Measurements from ENCODE around the gene PPOX.

The PPOX gene

DNA sequence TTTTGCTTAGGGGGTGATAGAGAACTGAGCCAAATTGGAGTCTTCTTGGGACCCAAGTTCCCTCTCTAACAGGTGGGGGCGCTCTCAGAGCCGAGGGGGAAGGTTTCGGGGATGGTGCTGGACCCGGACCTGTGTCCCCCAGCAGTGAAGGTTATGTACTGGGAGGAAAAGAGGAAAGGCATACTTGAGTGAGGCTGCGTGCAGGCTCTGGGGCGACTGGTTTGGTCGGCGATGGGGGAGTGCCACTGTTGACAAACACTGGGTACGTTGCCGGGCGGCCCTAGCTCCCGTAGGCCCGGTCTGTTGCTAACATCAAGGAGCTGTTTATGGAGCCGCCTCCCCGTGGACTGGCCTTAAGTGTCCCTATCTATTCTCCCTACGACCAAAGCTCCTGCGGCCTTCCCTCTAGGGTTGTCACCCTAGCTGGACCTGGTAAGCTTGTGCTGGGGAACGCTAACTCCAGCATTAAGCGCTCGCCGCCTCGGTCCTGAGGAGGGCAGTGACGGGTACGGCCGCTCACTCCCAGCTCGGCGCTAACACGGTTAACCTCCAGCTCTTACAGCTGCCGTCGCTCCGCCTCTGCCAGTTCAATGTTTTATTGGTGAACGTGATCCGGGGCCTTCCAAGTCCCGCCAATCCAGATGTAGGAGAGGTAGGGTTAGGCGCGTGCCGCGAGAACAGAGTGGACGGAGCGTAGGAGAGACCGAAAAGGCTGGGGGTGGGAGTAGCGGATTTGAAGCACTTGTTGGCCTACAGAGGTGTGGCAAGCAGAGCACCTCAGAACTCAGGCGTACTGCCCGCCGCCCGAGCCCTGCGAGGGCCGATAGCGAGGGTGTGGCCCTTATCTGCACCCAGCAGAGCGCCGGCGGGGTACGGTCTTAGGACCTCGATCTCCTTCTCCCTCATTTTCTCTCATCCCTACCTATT, at the start of gene PPOX:
Gene PPOX, plus strand, starts transcription at position 685 of the 927 bp plus-strand sequence. CDS start 422 bp downstream, outside the sequence.
- DNase-seq (ENCODE audit: low read depth): peak; percentile 92

DNA sequence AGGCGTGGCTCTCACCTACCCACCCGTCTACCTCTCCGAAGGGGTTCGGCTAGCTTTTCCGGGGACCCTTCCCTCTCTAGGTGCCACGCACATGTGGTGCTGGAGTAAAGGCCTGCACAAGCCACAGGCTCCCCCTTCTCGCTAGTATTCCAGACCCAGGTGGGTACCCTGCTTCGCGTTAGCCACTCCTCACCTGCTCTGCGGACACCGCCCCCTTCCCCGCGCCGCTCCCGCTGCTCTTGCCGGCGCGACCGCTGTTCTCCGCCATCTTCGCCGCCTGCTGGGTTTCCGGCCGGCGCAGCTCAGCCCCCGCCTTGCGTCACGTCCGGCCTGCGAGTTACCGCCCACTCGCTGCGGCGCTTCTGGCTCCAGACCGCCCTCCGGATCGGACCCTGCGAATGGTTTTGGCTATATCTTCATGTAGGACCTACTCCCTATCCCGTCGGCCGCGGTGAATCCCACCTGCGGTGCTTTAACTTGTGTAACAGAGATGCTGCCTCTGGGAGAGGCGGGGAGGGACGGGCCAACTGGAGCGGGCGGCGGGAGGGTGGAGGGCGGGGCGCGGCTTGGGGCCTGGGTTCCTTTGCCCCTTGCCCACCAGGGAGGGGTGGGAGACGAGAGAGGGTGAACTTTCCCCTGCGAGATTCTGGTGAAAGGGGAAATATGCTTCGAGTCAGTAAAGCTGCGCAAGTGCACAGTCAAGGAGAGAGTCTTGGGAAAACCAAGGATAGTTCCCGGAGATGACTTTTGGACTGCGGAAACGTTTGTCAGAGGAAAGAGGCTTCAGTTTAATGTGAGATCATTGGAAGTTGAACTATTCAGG, 48.3 kb upstream of the PPOX start, which contains the start of the genes NIT1 and PFDN2:
Gene NIT1, plus strand, starts transcription at position 347 of the 823 bp plus-strand sequence. Its CDS starts 72 bp downstream, at position 419.
Gene PFDN2, minus strand, starts transcription at position 279 of the 823 bp plus-strand sequence. Its CDS starts 11 bp downstream, at position 268.
- peak; percentile 77 for DNase-seq (ENCODE audit: low read depth)

DNA sequence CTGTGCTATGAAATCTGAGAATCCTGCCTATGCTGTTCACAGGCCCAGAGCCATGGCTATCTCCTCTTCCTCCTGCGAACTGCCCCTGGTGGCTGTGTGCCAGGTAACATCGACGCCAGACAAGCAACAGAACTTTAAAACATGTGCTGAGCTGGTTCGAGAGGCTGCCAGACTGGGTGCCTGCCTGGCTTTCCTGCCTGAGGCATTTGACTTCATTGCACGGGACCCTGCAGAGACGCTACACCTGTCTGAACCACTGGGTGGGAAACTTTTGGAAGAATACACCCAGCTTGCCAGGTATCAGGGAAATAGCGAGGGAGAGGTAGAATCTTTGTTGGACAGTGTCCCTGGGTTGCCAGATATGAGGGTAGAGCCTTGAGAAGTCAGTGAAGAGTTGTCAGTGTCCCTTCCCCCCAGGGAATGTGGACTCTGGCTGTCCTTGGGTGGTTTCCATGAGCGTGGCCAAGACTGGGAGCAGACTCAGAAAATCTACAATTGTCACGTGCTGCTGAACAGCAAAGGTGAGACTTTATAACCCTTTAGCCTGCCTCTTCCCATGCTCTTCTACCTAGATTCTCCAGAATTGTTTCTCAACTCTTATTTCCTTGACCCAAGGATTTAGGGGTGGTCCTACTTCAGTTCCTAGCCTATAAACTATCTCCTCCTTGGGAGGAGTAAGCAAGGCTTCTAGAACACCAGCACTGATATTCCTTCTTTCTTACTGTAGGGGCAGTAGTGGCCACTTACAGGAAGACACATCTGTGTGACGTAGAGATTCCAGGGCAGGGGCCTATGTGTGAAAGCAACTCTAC, 46.9 kb upstream of the PPOX start:
- DNase-seq (ENCODE audit: low read depth): peak; percentile 39

DNA sequence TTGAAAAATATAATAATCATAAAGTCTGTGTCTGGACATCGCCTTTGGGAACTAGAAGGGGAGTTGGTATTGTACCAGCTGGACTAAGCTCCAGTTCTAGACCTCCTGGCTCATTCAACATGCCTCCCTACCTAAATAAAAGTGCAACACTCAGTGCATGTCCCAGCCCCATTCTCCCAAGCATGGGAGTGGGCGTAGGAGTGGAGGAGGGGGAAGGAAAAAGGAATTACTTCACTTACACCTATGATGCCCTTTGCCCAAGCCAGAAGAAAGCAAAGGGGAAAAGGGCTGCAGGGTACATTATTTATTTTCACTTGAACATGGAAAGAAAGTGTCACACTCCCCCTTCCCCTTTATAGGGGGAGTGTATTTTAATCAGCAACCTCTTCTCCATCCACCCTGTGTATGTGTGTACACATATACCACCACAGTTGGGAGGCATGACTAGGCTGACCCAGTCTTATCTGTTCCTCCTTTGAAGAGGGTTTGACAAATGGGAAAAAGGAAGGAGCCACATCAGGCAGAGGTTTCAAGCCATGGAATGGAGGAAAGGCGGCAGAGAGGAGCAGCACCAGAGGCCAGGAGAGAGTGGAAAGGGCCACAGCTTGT, 45.1 kb upstream of the PPOX start:
- no peak for DNase-seq (ENCODE audit: low read depth)

DNA sequence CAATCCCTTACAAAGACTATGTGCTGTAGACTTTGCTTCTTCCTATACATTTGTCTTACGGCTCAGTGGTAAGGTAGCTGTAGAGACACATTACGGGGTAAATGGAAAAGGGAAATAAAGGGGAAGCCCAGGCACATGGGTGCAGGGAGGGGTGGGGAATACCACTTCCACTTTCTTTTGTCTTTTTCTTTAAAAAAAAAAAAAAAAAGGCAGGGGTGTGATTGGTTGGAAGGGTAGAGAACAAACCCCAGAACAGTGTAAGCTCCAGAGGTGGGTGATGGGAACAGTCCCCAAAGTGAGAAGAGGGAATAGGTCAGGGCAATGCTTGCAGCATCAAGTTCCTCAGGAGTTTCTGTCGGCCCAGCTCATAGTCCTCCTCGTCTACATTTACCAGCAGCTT, 44.4 kb upstream of the PPOX start:
- no peak for DNase-seq (ENCODE audit: low read depth)

DNA sequence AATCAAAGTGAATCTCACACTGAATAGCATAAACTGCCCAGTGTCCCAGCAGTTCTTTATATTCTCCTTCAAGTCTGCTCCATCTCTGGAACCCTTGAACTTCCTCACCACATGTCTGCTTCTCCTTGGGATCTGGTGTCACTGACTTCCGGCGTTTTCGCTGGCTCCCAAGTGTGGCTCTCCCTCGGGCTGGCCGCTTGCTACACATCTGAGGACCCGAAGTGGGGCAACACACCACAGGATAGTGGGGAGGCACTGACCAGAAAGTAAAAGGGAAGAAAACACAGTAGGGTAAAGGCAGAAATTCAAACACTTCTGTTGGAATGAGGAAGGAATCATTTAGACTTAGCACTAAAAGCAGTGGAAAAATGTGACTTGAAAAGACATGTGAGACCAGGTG, 43.3 kb upstream of the PPOX start:
- DNase-seq (ENCODE audit: low read depth): no peak

DNA sequence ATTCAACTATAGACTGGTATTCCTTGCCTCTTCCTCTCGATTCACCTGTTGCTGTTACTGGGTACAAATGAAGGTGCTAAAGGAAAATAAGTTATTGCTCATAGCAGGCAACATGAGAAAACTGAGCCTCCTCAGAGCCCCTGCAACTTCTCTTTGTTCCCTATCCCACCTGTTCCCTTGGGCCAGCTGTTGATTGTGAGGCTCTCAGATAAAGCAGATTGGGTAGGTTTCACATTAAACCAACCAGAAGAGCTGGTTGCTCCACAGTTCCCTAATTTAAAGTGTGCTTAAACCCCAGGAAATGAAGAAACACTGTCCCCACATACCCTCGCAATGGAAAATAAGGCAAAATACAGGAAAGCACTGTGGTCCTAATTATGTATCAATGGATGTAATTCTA, 38.6 kb upstream of the PPOX start:
- DNase-seq (ENCODE audit: low read depth): no peak

DNA sequence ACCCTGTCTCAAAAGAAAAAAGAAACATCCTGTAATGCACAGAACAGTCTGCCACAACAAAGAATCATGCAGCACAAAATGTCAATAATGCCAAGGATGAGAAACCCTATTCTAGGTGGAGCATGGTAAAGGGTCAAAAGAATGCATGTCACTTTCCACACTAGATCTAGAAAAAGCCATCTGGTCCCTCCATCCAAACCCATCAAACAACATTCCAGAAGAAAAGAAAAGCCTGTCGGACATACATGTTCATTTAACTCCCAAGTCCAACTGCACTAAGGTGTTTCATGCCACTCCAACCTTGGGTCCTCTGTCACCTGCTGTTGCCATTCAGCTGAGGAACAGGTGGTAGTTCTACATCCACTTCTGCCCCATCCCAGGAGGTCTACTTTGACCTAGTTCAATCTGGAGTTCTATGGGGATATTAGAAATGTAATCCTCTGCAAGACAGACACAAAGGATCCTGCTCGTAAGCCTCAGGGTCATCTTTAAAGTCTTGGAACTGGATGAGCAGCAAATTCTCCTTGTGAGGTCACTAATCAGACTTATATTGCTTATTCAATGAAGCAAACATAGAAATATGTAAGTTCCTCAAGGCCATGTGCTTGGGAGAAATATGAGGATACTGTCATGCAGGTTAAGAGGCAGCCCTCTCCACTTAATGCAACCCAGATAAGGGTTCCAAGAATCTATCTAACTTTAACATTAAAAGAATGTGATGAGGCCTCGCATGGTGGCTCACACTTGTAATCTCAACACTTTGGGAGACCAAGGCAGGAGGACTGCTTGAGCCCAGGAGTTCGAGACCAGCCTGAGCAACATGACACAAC, 37.4 kb upstream of the PPOX start:
- DNase-seq (ENCODE audit: low read depth): no peak

DNA sequence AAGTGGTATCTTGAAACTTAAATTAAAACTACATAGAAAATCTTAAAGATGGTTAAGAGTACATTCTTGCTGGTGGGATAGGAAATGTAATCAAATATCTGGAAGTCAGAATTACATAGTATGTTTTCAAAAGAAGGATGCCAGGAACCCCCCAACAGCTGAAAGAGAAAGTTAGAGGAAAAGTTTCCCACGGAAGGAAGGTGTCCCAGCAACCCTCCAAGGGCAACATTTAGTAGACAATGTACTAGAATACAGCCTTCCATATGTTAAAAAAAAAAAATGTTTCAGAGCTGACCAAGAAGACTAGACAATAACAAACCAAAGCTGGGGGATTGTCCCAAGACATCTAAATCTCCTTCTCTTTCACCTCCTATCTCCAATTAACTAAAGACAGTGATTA, 36.0 kb upstream of the PPOX start:
- no peak for DNase-seq (ENCODE audit: low read depth)

DNA sequence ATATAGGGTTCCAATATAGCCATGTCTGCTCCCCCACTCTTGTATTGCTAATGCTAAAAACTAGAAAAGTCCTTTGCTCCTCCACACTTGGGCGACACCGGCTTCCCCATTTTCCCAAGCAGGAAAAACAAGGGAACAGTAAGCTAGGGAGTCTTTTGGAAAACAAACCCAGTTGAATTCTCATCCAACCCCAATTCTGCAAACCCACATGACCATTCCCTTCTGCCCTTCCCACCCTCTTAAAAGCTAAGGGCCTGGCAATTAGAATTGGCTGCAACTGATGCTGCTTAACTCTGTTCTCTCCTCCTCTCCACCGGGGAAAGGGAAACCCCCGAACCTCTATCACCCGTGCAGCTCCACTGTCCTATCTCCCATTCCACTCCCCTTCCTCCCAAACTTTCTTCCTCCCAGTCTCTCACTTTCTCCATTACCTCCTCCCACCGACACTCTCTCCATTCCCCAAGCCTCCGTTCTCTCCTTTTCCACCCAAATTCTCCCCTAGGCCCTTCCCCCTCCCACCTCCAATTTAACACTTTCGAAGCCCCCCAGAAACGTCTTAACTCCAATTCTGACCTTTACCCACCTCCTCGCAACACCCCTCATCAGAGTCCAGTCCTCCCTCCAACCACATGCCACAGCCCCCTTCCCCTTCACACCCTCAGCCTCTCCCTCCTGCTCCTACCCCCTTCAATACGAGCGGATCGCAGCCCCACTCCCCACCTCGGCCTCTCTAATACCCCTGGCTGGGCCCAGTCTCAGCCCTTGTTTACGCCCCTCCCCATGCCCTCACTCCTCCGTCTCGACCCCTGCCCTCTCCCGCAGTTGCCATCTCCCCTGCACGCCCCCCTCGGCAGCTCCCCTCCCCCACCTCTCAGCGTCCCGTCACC, 34.5 kb upstream of the PPOX start:
- DNase-seq (ENCODE audit: low read depth): no peak

DNA sequence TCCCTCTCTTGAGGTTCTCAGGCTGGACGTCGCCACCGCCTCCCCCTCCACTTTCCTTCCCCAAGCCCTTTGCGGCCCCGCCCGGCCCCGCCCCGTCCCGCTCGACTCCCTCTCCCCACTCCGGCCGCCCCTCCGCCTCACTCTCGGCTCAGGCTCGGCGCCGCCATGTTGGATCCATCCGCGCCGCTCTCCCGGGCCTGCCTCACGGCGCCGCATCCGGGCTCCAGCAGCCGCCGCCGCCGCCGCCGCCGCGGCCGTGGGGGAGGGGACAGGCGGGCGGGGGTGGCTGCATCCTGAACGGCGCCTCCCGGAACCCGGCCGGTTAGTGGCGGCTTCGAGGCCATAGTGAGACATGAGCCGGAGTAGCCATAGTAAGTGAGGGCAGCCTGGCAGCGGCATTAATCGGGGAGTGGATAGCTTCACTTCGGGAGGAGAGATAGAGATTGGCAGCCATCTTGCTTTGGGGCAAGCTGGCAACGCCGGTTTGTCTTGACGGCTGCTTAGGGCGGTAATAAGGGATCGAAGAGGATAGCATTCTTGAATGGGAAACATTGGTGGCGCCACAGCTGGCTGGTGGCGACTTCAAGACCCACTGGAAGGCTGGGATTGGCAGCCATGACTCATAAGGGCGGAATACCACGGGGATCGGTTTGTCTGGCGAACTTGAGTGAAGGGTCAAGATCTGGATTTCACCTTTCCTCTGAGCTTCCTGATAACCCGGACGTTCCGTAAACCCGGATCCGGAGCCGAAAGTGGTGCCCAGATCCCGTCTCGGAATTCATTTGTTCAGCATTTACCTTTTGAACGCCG, 33.6 kb upstream of the PPOX start, which contains the start of gene DEDD:
Gene DEDD, minus strand, starts transcription at position 258 of the 810 bp plus-strand sequence. CDS start 8,205 bp downstream, outside the sequence.
- DNase-seq (ENCODE audit: low read depth): peak; percentile 91

DNA sequence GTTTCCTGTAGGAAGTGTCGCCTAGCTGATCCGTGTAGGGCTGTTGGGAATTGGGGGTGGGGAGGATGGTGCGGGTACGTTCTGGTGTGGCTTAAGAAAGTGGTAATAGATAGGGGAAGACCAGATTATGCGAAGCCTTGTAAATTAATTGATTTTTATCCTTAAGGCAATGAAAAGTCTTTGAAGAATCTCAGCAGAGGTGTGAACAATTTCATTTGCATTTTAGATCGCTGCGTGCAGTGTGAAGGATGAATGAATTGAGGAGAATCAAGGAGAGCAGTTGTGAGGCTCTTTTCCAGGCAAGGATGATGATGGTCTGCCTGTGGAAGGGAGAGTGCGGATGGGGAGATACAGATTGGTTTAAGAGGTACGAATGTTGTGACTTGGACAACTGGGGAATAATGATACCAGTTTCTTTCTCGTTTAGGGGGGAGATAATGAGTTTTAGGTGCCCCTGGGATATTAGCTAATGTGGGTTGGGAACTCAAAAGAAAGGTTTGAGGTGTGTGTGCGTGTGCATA, 32.9 kb upstream of the PPOX start:
- DNase-seq (ENCODE audit: low read depth): no peak

DNA sequence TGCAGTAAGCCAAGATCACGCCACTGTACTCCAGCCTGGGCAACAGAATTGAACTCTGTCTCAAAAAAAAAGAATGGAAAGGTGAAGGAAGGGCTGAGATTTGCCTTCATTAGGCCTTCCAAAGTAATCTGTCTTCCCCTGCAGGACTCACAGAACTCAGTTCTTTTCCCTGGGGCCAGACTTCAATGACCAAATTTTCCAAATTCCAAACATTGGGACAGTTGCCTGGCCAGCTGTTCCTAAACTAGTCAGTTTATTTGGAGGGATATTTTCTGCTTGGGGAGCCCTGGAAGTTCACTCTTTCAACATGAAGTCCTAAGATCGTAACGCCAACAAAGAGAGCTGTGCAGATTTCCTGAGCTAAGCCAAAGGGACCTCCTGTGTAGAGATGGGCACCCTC, 28.3 kb upstream of the PPOX start:
- DNase-seq (ENCODE audit: low read depth): no peak

DNA sequence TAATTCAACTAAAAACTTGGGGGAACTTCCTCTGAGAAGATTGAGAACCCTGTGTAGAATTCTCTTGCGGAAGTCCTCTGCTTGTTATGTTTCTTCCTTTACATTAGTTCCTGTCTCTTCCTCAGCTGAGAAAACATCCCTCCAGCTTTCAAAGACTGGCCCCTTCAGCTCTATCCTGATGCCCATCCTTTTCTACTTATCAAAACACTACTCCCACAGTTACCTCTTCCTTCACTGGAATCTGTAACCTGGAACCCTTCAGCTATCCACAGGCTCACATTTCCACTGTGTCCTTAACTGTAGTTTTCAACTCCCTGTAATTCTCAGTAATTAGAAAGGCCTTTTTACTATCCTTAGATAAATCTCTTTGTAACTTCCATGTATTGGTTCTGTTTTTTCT, 27.8 kb upstream of the PPOX start:
- no peak for DNase-seq (ENCODE audit: low read depth)

DNA sequence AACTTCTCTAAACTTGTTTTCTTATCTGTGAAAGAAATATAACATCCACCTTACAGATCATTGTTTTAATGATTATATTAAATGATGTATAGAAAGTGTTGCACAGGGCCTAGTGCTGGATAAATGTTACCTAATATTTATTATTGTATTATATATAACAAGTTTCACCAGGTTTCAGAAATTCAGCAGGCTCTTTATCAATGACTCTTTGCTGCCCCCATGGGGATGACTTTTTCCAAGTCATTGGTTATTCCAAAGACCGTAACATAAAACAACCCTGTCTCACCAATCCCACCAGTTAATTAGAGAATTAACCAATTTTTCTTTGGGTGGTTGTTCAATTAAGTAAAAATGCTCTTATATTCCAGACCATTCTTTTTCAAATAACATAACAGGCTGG, 26.5 kb upstream of the PPOX start:
- DNase-seq (ENCODE audit: low read depth): no peak

DNA sequence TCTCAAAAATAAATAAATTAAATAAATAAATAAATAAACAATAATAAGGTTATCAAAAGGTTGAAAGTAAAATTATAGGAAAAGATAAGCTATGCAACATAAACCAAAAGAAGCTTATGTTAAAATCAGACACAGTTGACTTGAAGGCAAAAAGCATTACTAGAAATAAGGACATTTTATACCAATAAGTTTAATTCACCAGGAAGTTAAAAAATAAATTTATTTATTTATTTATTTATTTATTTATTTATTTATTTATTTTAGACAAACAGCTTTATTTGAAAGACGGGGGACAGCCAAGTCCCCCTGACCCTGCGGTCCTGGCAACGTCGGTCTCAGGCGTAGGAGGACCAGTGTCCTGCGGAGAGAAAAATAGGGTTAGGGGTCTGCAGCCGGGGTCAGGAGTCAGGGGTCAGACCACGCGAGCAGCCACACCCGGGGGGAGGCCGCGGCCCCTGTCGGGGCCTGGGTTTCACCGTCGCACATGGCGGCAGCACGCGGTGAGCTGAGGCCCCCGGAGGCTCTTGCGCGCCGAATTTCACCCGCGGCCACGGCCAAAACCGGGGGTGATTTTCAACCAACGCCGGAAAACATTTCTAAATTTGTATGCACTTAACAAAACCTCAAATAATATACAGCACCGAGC, 25.3 kb upstream of the PPOX start:
- DNase-seq (ENCODE audit: low read depth): no peak

DNA sequence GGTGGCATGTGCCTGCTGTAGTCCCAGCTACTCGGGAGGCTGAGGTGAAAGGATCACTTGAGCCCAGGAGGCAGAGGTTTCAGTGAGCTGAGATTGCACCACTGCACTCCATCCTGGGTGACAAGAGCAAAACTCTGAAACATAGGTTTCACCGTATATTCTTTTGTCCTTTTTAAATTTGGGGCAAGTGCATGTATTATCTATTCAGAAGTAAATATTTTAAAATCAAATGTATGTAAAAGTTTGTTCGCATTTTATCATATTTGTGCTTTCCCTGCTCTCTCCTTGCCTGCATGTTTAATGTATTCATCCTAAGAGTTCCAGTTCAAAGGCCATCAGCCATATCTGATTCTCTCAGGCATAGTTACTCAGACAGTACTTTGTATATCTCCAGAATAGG, 20.4 kb upstream of the PPOX start:
- no peak for DNase-seq (ENCODE audit: low read depth)

DNA sequence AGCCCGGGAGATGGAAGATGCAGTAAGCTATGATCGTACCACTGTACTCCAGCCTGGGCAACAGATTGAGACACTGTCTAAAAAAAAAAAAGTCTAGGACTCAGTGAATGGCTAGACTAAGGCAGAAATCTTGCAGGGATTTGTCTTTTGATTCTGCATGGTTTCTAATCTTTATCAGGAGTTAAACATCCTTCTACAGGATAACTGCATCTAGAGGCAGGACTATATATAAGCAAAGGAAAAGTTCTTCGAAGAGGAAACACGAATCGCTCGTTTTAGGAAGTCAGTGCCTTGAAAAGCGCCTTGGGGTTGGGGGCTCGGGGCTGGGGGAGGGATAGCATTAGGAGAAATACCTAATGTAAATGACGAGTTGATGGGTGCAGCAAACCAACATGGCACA, 13.1 kb upstream of the PPOX start:
- DNase-seq (ENCODE audit: low read depth): no peak

All from T-helper 22 cell (primary cell).